ENCODE data around the gene UMAD1. TPM values are rescaled to one million over a fixed set of nuclear protein-coding genes. Genes with fewer than 3 reads are reported as not detected.

The UMAD1 gene
- total and polyA plus RNA-seq, 8 donors: 5.0 to 20.8 (median 17.2) TPM

GRCh38 chr7:7869036-7869435, 228.5 kb downstream of the UMAD1 start:
- H3K36me3 ChIP-seq: no peaks in the 10 kb centered on the region
- no peaks in the 10 kb centered on the region for H3K4me1 ChIP-seq
- DNase-seq: no peak
- no peak for FAIRE-seq
- ATAC-seq: no peak
- no peaks in the 10 kb centered on the region for H3K27me3 ChIP-seq
- no peaks in the 10 kb centered on the region for H3K9me3 ChIP-seq
- H3K4me3 ChIP-seq: no peak overlapping the region
- no peak for TF ChIP-seq CTCF (IDR thresholded peaks at IDR 0.05)
- 0% methylated on average over 1 of the region's 1 CpG for WGBS, 2 donors
- H3K27ac ChIP-seq: no peak overlapping the region
- intact Hi-C loops (cut with DNase I): no loop called here

GRCh38 chr7:7869651-7870050, 229.1 kb downstream of the UMAD1 start:
- intact Hi-C loops (cut with DNase I): no loop called here
- FAIRE-seq: no peak
- WGBS, 2 donors: 96 to 99% methylated on average over 3 of the region's 3 CpGs
- ATAC-seq: no peak
- Histone ChIP-seq H3K36me3 (no peaks in the 10 kb centered on the region), H3K27me3 (no peaks in the 10 kb centered on the region), H3K9me3 (no peaks in the 10 kb centered on the region), H3K4me3 (no peak overlapping the region), H3K4me1 (no peaks in the 10 kb centered on the region), H3K27ac (no peak overlapping the region)
- no peak for TF ChIP-seq CTCF (IDR thresholded peaks at IDR 0.05)
- no peak for DNase-seq

- Histone ChIP-seq H3K4me1 (no peaks in the 10 kb centered on the region), H3K36me3 (no peaks in the 10 kb centered on the region), H3K27me3 (no peaks in the 10 kb centered on the region), H3K27ac (no peak overlapping the region), H3K9me3 (no peaks in the 10 kb centered on the region), H3K4me3 (no peak overlapping the region)
- TF ChIP-seq CTCF (IDR thresholded peaks at IDR 0.05): no peak
- DNase-seq: no peak
- WGBS, 2 donors: 95 to 96% methylated on average over 1 of the region's 1 CpG
- intact Hi-C loops (cut with DNase I): no loop called here
- ATAC-seq: no peak
- no peak for FAIRE-seq
Observed at GRCh38 chr7:7870555-7870954, 230.0 kb downstream of the UMAD1 start.

- no peak for ATAC-seq
- FAIRE-seq: no peak
Observed at GRCh38 chr7:7876419-7876818, 235.9 kb downstream of the UMAD1 start.

GRCh38 chr7:7881581-7881980, 241.0 kb downstream of the UMAD1 start:
- no peak for FAIRE-seq
- DNase-seq: no peak
- Histone ChIP-seq H3K27ac (no peak overlapping the region), H3K4me1 (no peaks in the 10 kb centered on the region), H3K9me3 (no peaks in the 10 kb centered on the region), H3K36me3 (no peaks in the 10 kb centered on the region), H3K27me3 (no peaks in the 10 kb centered on the region), H3K4me3 (no peak overlapping the region)
- ATAC-seq: no peak
- 87 to 96% methylated on average over 6 of the region's 6 CpGs for WGBS, 2 donors
- intact Hi-C loops (cut with DNase I): no loop called here
- no peak for TF ChIP-seq CTCF (IDR thresholded peaks at IDR 0.05)

More at GRCh38 chr7:7876419-7876818, 235.9 kb downstream of the UMAD1 start:
- no peak overlapping the region for H3K4me3 ChIP-seq
- no peaks in the 10 kb centered on the region for H3K4me1 ChIP-seq
- no peak for DNase-seq
- intact Hi-C loops (cut with DNase I): no loop called here
- H3K27ac ChIP-seq: no peak overlapping the region
- WGBS, 2 donors: 97 to 100% methylated on average over 1 of the region's 1 CpG
- no peak for TF ChIP-seq CTCF (IDR thresholded peaks at IDR 0.05)
- no peaks in the 10 kb centered on the region for H3K9me3 ChIP-seq
- no peaks in the 10 kb centered on the region for H3K27me3 ChIP-seq
- no peaks in the 10 kb centered on the region for H3K36me3 ChIP-seq
